ENCODE measurements around the gene ARID3A.
A peak's percentile ranks its signal among the peaks of the same experiment; 100 is the strongest.
"Not testable (repeated sequence)": the region's sequence is repeated elsewhere in the genome, so short reads cannot be mapped to it uniquely, and the experiment has no call there.

Gene ARID3A

GRCh38 chr19:1018932-1019615, 93.2 kb downstream of the ARID3A start:
- no peak for DNase-seq

GRCh38 chr19:1019616-1019961, 93.8 kb downstream of the ARID3A start:
- DNase-seq = no peak

DNA sequence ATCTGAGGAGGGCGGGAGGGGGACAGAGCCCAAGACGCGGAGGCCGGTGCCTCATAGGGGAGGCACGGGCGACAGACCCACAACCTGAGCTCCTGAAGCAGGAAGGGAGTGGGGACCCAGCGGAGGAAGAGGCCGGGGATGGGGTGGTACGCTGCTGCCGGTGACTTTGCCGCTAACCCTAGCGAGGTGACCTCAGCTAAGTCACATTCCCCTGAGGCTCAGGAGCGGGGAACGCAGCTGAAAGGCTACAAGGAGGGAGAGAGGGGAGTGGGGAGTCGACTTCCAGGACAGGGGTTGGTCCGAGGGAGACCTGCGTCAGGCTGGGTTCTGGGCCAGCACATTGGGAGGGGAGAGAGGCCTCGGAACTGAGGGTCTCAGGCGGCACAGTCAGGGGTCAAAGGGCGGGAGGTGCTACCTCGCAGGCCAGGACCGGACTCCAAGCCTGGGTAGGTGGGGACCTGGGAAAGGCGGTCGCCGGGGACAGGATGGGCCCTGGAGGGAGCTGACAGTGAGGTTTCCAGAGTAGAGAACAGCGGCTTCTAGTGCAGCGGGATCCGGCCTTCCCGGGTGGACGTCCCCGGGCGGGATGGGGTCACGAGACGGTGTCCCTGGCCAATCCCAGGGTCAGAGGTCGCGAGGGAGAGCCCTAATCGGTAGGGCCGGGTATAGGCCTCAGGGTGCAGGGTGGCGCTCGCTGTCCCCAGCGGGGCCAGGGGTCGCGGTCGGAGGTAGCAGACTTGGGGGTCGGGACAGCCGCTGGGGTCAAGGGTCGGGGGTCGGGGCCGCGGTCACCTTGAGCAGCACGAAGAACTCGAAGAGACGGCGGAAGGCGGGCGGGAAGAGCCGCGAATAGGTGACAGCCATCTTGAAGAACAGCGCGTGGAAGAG, 94.4 kb downstream of the ARID3A start:
- no peak for DNase-seq

- DNase-seq = peak; percentile 98
Measured at GRCh38 chr19:1020868-1021425, 95.1 kb downstream of the ARID3A start, which contains the start of gene TMEM259. TSS of gene TMEM259 (minus strand) at chr19:1021123. CDS start at chr19:1020996, 127 bp downstream.

GRCh38 chr19:1023883-1024188, 98.0 kb downstream of the ARID3A start:
- not testable (repeated sequence) for DNase-seq

DNA sequence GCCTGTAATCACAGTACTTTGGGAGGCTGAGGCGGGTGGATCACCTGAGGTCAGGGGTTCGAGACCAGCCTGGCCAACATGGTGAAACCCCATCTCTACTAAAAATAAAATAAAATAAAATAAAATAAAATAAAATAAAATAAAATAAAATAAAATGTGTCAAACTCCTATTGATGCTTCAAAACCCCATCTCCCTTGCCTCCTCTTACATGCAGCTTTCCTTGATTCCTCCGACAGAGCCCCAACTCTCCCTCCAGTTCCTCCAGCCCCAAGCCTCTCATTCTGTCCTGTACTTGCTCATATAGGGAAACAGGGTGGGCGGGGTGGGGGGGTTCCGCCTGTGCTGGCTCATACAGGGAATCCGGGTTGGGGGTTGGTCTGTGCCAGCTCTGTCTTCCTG, 99.2 kb downstream of the ARID3A start:
- DNase-seq = not testable (repeated sequence)
